Panc1 (cell line): ENCODE results near the gene PDE4B.

Experiments used
- CTCF ChIP-seq: fragments of 450-650 bp; IDR thresholded peaks from 2 replicates; pipeline ENCODE4 v1.5.1; 2017; ENCODE audit warnings: mild to moderate bottlenecking
- POLR2AphosphoS5 ChIP-seq: IDR thresholded peaks from 2 replicates; pipeline ENCODE4 v1.6.1; 2012; ENCODE audit warnings: mild to moderate bottlenecking, low read depth, low read length, moderate library complexity
- REST ChIP-seq, 2 experiments: IDR thresholded peaks; 2 replicates each; pipeline ENCODE4 v1.6.1; 2011 to 2012; ENCODE audit warnings: low read depth in 2 of 2, control low read depth in 1 of 2, low read length in 1 of 2, mild to moderate bottlenecking in 1 of 2, moderate library complexity in 1 of 2; ENCODE audit not compliant: insufficient read depth in 1 of 2
- TCF7L2 ChIP-seq: IDR thresholded peaks from 2 replicates; pipeline ENCODE4 v1.6.1; 2011; ENCODE audit warnings: mild to moderate bottlenecking, low read depth, low read length, inconsistent platforms

GRCh38 chr1:66013371-66013770, 220.7 kb downstream of the PDE4B start:
- TF ChIP-seq POLR2AphosphoS5: no peak
- TF ChIP-seq CTCF: no peak
- TF ChIP-seq TCF7L2: no peak
- no peak for TF ChIP-seq REST (IDR thresholded peaks at IDR 0.05; ENCODE audit: insufficient read depth in 1 of 2, low read depth in 2 of 2, low read length in 1 of 2)
